HCEC 1CT (cell line): ENCODE results near the gene ELF1.
"Not testable (repeated sequence)": the region's sequence is repeated elsewhere in the genome, so short reads cannot be mapped to it uniquely, and the experiment has no call there.

Source experiments
- DNase-seq: peaks from one replicate; pipeline ENCODE4 v3.0.0-alpha.2; 2017

Gene ELF1

GRCh38 chr13:41019011-41019487 is at the start of gene ELF1:
Gene ELF1 (minus strand): TSS chr13:41019316. CDS start chr13:40982054, 37,262 bp downstream.
- peak; percentile 69 for DNase-seq

GRCh38 chr13:41065078-41065477 is 46.0 kb upstream of the ELF1 start:
- DNase-seq, result peak; percentile 72

DNA sequence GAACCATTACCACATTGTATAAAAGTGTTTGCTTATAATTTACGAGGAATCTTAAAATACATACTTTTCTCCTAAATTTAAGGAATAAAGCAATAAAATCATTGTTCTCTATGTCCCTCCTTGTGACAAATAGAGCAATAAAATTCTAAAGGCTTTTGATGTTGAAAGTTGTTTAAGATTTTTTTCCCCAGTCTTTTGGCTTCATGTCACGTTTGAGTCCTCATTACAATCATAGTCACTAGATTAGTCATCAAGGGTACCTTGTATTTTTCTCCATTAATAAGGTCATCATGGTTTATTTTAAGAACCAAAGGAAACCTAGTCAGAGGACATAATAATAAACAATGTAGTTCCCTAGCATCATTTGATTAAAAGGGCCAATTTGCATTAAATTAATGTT is 45.4 kb upstream of the ELF1 start:
- DNase-seq, result peak; percentile 86

DNA sequence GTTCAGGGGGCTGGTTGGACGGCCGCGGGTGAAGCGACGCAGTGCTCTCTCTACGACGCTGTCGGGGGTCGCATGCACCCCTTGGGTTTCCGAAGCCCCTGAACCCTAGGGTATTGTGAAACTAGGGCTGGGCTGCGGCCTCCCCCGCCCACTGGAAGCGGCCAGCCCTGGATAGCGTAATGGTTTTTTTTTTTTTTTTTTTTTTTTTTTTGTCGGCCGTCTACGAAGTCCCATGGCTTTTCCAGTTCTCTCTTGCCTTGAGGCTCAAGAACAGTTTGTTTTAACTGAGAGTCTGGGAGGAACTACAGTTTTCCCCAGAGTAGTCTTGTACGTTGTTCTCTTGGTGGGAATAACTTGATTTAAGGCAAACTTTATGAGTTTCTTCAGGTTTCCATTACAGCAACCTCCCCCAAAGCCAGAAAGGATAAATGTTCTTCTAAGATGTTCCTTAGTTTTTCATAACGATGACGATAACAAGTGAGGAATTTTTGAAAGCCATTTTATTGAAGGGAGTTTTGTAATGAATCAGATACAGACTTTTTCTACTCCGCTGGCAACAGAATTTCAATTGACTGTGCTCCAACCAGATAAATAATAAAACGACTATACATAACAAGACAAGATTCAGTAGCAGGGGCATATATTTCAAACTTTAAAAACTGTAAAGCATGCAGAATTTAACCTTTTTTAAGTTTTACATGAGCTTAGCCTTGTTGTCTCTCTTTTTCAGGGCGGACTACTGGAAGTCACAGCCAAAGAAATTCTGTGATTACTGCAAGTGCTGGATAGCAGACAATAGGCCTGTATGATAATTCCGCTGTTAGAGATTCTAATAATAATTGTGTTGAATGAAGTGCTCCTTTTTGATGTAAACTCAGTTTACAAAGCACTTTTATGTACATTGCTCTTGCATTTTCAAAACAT is 43.1 kb upstream of the ELF1 start:
- peak; percentile 70 for DNase-seq

- DNase-seq, result peak; percentile 94
Observed at GRCh38 chr13:41061075-41061913, 42.2 kb upstream of the ELF1 start, which contains the start of gene WBP4. Gene WBP4 (plus strand): TSS chr13:41061509. CDS start chr13:41061674, 165 bp downstream.

GRCh38 chr13:41060724-41061074 is 41.6 kb upstream of the ELF1 start:
- DNase-seq, result peak; percentile 75

DNA sequence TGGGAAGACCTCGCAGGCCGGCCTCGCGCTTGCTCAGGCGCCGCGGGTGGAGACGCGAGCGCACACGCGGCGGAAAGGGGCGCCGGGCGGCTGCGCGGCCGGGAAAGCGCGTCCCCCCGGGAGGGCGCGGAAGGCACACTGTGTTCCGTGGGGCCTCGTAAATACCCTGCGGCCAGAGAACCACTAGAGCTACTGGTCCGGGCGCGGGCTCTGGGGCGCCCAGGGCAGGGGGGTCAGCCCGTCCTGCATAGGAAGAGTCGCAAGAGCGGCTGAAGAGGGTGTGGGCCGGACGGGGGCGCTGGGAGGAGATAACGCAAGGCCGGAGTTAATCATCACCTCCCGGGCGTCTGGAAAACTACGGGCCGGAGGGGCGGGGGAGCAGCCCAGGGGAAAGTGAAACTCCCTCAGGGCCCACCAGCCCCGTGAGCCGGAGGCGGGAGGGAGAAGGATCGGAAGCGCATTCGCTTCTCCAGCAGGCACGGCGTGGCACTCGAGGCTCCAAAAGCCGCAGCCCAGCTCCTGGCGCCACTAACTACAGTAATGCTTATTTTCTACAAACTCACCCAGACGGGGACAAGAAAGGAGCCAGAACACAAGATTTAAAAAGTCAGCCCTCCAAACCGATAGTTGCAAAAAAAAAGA is 41.1 kb upstream of the ELF1 start:
- DNase-seq, result peak; percentile 91

DNA sequence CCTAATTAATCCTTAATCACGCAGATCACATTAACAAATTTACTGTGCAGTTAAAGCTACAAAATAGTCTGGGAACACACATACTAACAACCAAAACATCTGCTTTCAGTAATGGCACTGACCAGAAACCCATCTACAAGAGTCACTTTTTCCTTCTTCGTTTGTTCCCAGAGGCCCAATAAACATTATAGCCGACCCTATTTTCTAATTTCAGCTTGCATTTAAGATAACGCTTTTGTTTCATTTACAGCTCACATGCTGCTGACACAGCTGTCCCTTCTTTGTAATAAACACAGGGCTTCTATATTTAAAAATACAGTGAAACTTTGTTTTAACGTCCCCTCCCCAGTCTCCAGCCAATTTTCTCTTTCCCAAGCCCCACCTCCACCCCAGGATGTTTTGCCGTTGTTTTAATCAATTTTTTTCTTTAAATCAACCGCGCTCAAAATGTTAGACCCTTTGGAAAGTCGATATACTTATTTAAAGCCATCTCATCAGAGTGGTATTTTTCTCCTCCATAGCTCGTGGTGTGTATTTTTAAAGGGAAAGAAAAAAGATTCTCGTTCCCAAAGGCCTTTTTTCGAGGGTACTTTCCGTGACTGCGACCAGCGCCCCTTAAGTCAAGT is 40.5 kb upstream of the ELF1 start:
- no peak for DNase-seq

- no peak for DNase-seq
Observed at GRCh38 chr13:41058295-41059070, 39.4 kb upstream of the ELF1 start.

DNA sequence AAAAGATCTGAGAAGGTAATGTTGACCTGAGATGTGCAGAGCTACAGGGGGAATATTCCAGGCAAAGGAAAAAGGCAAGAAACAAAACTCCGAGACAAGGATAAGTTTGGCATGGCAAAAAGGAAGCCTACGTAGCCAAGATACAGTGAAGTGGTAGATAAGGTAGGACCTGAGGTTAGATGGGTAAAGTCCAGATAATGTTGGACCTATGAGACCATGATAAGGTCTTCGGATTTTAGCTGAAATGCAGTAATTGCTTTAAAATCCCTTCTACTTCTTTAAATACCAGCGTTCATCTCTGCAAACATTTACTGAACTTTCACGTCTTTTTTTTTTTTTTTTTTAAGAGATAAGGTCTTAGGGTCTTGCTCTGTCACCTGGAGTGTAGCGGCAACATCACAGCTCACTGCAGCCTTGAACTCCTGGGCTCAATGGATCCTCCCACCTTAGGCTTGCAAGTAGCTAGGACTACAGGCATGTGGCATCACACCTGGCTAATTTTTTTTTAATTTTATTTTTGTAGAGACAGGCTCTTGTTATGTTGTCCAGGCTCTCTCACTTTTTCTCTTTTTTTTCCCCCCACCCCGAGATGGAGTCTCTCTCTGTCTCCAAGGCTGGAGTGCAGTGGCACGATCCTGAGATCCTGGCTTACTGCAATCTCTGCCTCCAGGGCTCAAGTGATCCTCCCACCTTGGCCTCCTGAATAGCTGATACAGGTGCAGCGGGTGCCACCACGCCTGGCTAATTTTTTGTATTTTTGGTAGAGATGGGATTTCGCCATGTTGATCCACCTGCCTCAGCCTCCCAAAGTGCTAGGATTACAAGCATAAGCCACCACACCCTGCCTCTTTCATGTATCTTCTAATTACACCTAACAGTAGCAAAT is 38.0 kb upstream of the ELF1 start:
- DNase-seq, result no peak

DNA sequence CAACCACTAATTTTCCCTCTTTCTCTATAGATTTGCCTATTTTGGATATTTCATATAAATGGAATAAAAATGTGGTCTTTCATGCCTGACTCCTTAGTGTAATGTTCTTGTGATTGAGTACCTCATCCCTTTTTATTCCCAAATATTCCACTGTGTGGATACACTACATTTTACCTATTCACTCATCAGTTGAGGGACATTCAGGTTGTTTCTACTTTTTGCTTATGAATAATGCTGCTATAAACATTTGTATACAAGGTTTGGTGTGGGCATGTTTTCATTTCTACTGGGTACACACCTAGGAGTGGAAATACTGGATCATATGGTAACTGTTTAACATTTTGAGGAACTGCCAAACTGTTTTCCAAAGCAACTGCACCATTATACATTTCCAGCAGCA is 37.1 kb upstream of the ELF1 start:
- DNase-seq, result no peak

DNA sequence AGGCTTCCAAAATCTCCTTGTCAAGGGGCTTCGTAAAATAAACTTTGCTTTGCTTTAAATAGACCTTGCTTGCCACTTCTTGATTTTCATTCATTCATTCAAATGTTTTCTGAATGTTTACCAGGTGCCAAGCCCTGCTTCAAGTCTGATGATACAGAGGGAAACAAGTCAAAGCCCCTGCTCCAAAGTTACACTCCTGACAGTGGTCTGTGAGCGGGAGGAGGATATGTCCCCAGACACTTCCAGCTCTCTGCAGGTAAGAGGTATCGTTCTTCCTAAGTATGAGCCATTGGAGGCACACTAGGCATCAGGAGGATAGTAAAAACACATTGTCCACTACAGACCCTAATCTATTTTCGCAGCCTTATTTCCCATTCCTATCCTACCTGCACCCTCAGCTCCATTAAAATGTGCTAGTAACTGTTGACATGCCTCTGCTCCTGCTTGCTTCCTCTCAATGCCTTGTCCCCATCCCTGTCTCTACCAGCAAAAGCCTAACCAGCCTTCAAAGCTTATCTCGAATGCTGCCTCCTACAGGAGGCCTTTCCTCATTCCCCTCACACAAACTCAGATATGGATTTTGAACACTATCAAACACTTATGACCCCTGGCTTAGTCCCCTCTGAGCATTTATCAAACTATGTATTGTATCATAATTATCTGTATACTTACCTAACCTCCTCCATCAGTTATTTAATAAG is 36.0 kb upstream of the ELF1 start:
- DNase-seq, result peak; percentile 18

DNA sequence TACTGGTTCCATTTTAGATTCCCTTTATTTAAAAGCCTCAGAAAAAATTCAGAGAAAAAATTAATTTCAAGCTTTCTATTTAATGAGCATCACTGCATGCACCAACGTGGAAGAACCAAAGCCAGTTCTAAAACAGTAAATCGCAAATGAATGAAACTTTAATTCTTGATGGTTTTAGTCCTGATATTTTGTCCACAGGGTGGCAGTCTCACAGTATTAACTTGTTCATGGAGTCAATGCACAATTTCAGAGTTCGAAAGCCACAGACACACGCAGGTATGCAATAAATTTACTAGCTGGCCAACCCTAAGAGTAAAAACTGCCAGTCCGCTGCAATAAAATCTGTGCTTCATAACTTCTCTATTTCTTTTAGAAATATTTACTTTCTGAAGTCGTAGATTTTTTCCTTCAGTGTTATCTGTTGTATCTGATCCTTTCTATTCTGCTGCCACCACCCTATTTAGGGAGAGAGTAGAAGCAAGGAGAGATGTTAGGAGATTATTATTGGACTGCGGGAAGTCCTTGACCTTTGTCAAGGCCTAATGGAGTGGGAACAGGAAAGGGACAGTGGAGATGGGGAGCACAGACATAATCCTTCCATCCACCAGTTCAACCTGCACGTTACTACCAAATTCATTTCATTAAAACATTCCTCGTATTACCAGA is 35.2 kb upstream of the ELF1 start:
- peak; percentile 62 for DNase-seq

DNA sequence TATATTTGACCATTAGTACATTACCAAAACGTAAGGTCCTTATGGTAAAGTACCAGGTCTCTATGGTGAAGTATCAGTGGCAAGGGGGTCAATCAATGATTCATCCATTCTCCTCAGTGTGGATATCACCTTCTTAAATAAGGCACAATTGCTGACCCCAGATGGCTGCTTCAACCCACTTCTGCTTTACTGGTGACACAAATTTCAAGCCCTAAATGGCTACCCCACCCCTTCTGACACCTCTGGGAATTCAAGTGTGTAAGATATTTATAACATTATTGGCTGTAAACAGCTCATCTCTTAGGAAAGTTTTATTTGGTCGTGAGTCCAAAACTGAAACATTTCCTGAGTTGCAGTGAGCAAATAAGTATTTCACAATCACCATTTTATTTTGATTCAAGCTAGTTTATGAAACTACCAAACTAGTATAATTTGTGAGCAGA is 34.3 kb upstream of the ELF1 start:
- peak; percentile 73 for DNase-seq

DNA sequence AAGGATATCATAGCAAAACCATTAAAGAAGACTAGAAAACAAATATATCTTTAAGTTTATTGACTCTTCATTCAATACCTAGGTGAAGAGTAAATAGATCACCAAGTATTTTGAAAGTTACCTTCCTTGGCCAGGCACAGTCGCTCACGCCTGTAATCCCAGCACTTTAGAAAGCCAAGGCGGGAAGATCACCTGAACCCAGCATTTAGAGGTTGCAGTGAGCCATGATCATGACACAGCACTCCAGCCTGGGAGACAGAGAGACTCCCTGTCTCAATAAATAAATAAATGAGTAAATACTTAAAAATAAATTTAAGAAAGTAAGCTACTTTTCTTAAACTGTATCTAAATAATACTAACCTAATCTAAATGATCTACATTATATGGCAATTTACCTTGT is 33.3 kb upstream of the ELF1 start:
- DNase-seq, result no peak

- peak; percentile 32 for DNase-seq
Observed at GRCh38 chr13:41049480-41050440, 30.6 kb upstream of the ELF1 start.

- DNase-seq, result no peak
Observed at GRCh38 chr13:41048640-41049039, 29.5 kb upstream of the ELF1 start.

DNA sequence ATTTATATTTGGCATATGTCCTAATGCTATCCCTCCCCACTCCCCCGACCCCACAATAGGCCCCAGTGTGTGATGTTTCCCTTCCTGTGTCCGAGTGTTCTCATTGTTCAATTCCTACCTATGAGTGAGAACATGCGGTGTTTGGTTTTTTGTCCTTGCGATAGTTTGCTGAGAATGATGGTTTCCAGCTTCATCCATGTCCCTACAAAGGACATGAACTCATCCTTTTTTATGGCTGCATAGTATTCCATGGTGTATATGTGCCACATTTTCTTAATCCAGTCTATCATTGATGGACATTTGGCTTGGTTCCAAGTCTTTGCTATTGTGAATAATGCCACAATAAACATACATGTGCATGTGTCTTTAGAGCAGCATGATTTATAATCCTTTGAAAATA is 23.3 kb upstream of the ELF1 start:
- not testable (repeated sequence) for DNase-seq
